Stimulated activated CD8-positive, alpha-beta memory T cell treated with anti-CD3 and anti-CD28 coated beads, Interleukin-2, amount 100 ng/mL, for 48 hours (primary cell): ENCODE results near the gene FER.
"Not testable (repeated sequence)": the region's sequence is repeated elsewhere in the genome, so short reads cannot be mapped to it uniquely, and the experiment has no call there.

Experiments
- DNase-seq, 2 donors: peaks; one replicate each; pipeline ENCODE4 v3.0.0-alpha.2; 2020; ENCODE audit warnings: low read depth in 2 of 2

FER gene

DNA sequence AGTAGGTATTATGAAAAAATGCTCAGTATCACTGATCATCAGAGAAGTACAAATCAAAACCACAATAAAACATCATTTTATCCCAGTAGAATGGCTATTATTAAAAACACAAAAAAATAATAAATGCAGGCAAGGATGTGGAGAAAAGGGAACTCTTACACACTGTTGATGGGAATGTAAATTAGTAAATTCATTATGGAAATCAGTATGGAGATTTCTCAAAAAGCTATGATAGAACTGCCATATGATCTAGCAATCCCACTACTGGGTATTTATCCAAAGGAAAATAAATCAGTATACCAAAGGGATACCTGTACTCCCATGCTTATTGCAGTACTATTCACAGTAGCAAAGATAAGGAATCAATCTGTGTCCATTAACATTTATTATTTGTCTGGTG is 209.6 kb downstream of the FER start:
- DNase-seq: no peak

GRCh38 chr5:108966910-108967309 is 219.2 kb downstream of the FER start:
- no peak for DNase-seq

- DNase-seq: no peak
Measured at GRCh38 chr5:108974594-108974993, 226.9 kb downstream of the FER start.

DNA sequence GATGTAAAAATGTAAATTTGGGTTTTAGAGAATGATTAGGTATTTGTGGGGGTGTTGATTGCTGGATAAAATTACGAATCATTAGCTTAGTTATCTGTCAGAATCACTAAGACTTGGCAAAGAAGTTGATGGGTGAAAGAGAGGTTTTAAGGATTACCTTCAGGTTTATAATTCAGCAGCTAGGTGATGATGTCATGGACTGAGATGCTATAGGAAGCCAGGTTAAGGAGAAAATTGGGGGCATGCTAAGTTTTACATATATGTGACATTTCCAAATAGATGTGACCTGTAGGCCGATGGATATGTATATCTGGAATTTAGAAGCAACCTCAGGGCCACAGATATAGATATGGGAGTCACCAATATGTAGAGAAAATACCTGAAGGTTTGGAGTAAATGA is 228.0 kb downstream of the FER start:
- DNase-seq: no peak

DNA sequence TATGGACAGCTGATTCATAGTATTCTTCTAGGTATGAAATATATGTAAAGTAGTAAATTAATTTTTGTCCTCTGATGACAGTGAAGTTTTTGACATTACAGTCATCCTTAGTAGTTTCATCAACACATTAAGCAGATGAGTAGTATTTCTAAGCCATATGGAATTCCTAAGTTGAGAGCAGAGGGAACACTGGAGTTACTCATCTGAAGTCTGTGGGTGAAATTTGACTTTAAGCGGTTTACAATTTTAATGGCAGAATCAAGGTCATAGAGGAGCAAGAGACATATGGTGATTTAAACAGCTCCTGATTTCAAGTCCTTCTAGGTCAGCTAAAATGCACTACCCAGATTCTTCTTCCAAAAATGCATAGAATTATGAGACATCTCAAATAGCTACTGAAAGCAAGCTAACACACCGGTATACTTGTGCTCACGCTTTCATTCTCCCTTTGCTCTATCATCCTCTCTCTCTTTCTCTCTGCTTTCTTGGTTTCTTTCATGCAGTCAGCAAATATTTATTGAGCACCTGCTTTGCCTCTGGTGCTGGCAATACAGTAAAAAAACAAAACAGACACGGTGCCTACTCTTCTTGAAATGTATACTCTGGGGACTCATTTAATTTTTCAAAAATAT is 235.9 kb downstream of the FER start:
- no peak for DNase-seq

DNA sequence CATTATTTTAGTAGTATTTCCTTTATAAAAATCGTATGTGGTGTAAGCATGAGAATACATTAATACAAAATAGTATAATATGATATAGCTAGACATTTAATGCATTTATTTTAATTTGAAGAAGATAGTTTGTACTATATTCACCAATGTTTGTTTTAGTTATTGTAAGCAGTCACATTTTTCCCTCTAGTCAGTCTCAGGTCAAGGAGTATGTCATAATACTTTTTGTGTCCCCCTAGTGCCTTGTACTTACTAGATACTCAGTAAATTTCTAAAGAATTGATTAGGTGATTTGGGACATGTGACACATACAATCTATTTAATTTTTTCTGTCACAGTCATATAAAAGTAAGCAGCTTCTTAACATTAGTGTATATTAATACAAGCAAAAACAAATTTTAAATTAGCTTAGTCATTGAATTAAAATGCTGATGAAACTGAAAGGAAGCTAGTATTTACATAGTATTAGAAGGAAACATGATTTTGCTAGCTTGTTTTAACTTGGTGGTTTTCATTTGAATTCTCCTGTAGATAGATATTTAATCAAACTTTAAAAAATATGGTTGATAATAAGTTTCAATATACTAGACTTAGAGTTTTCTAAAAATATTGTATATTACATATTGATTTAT is 242.2 kb downstream of the FER start:
- no peak for DNase-seq

DNA sequence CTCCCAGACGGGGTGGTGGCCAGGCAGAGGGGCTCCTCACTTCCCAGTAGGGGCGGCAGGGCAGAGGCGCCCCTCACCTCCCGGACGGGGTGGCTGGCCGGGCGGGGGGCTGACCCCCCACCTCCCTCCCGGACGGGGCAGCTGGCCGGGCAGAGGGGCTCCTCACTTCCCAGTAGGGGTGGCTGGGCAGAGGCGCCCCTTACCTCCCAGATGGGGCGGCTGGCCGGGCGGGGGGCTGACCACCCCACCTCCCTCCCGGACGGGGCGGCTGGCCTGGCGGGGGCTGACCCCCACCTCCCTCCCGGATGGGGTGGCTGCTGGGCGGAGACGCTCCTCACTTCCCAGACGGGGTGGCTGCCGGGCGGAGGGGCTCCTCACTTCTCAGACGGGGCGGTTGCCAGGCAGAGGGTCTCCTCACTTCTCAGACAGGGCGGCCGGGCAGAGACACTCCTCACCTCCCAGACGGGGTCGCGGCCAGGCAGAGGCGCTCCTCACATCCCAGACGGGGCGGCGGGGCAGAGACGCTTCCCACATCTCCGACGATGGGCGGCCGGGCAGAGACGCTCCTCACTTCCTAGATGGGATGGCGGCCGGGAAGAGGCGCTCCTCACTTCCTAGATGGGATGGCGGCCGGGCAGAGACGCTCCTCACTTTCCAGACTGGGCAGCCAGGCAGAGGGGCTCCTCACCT is 244.8 kb downstream of the FER start:
- DNase-seq: not testable (repeated sequence)

DNA sequence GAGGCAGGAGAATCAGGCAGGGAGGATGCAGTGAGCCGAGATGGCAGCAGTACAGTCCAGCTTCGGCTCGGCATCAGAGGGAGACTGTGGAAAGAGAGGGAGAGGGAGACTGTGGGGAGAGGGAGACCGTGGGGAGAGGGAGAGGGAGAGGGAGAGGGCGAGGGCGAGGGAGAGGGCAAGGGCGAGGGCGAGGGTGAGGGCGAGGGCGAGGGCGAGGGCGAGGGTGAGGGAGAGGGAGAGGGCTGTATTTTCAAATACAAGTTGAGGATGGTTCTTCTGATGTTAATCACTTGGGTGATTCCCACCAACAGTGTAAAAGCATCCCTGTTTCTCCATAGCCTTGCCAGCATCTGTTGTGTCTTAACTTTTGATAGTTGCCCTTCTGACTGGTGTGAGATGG is 245.7 kb downstream of the FER start:
- not testable (repeated sequence) for DNase-seq

DNA sequence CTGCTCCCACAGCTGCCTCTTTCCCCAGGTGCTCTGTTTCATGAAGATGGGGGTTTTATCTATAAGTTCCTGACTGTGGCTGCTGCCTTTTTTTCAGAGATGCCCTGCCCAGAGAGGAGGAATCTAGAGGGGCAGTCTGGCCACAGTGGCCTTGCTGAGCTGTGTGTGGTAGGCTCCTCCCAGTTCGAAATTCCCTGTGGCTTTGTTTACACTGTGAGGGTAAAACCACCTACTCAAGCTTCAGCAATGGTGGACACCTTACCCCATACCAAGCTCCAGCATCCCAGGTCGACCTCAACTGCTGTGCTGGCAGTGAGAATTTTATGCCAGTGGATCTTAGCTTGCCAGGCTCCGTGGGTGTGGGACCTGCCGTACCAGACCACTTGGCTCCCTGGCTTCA is 250.0 kb downstream of the FER start:
- DNase-seq: no peak

- DNase-seq: no peak
Measured at GRCh38 chr5:108998216-108998615, 250.5 kb downstream of the FER start.

DNA sequence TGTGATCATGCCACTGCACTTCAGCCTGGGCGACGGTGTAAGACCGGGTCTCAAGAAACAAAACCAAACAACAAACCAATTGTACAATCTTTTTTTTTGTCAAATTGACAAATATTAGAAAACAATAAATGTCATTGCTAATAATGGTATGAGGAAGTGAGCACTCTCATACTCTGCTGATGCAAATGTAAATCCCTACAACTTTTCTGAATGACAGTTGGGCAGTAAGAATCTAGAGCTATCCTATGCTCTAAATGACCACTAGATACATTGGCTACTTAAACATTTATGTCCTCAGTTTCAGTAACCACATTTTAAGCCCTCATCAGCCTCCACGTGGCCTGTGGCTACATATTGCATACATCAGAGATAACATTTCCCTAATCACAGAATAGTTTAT is 256.2 kb downstream of the FER start:
- DNase-seq: no peak

DNA sequence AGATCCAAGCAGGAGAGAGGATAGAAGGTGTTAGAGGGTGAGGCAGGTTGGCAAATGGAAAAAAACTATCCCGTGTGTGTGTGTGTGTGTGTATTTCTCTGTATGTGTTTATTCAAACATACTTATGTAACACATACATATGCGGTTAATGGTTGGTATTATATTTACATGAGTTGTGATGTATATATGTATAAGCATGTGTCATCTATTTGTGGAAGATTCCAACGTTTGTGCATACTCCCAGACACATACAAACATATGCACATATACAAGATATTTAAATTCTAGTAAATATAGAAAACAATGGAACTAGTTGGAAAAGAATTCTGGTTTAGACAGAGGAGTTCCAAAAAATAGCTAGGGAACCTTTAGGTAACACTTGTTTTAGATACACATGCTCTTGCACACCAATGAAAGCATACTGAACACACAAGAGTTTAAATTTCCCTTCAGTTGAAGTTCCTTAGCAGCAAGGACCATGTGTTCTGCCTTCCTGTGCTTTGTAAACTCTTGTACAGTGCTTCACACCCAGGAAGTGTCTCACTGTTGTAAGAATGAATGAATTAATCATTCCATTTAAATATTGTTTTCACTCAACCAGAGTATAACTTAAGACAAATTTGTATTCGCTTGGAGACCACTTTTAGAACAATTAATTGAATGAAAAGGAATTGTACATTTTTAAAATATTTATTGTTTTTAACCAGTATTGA is 257.8 kb downstream of the FER start:
- DNase-seq: no peak

DNA sequence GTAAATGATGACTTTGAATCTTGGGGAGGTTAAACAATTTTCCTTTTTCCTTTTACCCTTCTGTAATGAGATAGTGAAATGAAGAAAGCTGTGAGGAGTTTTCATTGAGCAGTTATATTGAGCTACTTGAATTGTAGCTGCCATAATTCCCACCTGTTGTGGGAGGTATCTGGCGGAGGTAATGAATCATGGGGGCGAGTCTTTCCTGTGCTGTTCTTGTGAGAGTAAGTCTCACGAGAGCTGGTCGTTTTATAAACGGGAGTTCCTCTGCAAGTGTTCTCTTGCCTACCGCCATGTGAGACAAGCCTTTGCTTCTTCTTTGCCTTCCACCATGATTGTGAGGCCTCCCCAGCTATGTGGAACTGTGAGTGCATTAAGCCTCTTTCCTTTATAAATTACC is 258.4 kb downstream of the FER start:
- DNase-seq: no peak

DNA sequence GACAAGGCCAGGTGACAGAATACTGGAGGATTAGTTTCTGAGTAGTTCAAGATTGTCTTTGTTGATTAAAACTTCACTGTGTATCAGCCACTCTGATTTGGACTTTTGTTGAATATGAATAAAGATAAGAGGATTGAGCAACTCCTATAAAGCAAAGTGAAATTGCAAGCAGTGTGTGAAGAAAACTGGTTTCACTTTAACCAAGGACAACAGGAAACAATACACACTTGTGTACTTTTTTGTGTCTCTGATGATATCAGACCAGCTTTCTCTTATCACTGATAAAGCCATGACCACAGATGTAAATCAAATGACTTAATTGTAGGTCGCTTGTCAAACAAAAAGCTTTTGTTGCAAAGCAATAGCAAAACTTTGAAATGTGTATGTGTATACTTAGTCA is 268.6 kb downstream of the FER start:
- DNase-seq: no peak

GRCh38 chr5:109022056-109022455 is 274.4 kb downstream of the FER start:
- DNase-seq: no peak

GRCh38 chr5:109025729-109026128 is 278.0 kb downstream of the FER start:
- not testable (repeated sequence) for DNase-seq

DNA sequence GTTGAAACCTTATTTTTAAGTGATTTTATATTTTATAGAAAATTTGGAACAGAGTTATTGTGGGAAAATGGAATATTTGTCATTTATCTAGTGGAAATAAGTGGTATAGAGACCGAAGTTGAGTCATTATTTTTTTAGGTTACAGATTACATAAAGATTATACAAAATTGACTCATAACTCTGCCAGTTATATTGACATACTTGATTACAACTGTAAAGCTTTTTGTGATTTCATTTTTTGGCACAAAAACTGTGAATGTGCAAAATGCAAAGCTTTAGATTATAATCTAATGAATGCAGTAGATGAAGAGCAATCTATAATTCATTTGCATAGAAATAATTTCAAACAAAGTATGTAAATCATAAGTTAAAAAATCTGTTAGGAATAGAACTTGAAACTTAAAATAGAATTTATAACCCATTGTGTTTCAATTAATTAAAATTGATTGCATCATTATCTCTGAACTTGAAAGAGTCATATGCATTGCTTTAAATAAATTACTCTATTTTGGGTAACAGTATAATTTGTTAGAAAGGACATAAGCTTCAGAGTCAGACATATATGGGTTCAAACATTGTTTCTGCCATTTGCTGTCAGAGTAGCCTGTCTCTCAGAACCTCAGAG is 280.4 kb downstream of the FER start:
- DNase-seq: no peak

- no peak for DNase-seq
Measured at GRCh38 chr5:109028608-109029299, 281.1 kb downstream of the FER start.

- DNase-seq: no peak
Measured at GRCh38 chr5:109029847-109030246, 282.1 kb downstream of the FER start.

- no peak for DNase-seq
Measured at GRCh38 chr5:109030360-109031143, 282.9 kb downstream of the FER start.

GRCh38 chr5:109034306-109034705 is 286.6 kb downstream of the FER start:
- no peak for DNase-seq
